Heart left ventricle (tissue), 13 donors: ENCODE data around the gene MARVELD2.
"Not testable (repeated sequence)": the region's sequence is repeated elsewhere in the genome, so short reads cannot be mapped to it uniquely, and the experiment has no call there.

ENCODE experiments used
- POLR2A ChIP-seq, 2 donors: fragments of 450-650 bp; IDR thresholded peaks; one replicate each; pipeline ENCODE4 v1.6.1; 2017; ENCODE audit warnings: antibody characterized with exemption in 2 of 2, mild to moderate bottlenecking in 2 of 2, moderate library complexity in 2 of 2
- TF ChIP-seq, protein P1 (sequence below), 12 donors: fragments of 200-600 bp; sonication (generic) in 4 of 12; IDR thresholded peaks; one replicate each; pipeline versions ENCODE4 v1.5.0 to v1.8.0; 2018 to 2022; ENCODE audit warnings: antibody characterized with exemption in 12 of 12, mild to moderate bottlenecking in 5 of 12
- donor health status: ischemic (EF 13 %, LVEDD 7.1; RV severe dilation, severe dysfunction).
- donor health status: DM: no; HTN: yes; CAD: no.
- donor health status: DM: no; HTN: no; CAD: no.
- donor health status: ischemic (EF 25% LVEDD 6.9; RV normal size, moderate dysfunction).
- donor health status: ischemic (EF 25% LVEDD 5.7; RV mildly dilated, moderate dysfunction).
- donor health status: ischemic (EF 35%, LVEDD 5.7; RV mildly dilated, moderate dysfunction).
- donor health status: nonischemic (EF 11% LVEDD 7.7; RV severe dilation, severe dysfunction).
- donor health status: DM: yes; HTN: yes; CAD: no.
- donor health status: PGD.
- donor health status: ischemic (EF 29% LVEDD 5.4; RV normal size, mild dysfunction).
- donor health status: nonischemic (EF 23%, LVEDD 6.1; RV moderate dilation, normal function).

- TF ChIP-seq, protein P1, sequence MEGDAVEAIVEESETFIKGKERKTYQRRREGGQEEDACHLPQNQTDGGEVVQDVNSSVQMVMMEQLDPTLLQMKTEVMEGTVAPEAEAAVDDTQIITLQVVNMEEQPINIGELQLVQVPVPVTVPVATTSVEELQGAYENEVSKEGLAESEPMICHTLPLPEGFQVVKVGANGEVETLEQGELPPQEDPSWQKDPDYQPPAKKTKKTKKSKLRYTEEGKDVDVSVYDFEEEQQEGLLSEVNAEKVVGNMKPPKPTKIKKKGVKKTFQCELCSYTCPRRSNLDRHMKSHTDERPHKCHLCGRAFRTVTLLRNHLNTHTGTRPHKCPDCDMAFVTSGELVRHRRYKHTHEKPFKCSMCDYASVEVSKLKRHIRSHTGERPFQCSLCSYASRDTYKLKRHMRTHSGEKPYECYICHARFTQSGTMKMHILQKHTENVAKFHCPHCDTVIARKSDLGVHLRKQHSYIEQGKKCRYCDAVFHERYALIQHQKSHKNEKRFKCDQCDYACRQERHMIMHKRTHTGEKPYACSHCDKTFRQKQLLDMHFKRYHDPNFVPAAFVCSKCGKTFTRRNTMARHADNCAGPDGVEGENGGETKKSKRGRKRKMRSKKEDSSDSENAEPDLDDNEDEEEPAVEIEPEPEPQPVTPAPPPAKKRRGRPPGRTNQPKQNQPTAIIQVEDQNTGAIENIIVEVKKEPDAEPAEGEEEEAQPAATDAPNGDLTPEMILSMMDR (IDR thresholded peaks at IDR 0.05) = not testable (repeated sequence)
- TF ChIP-seq POLR2A (IDR thresholded peaks at IDR 0.05) = not testable (repeated sequence)
Observed at GRCh38 chr5:69435276-69435884, 20.5 kb downstream of the MARVELD2 start.
